ENCODE measurements around the gene TAAR9. TPM values are rescaled to one million over a fixed set of nuclear protein-coding genes. Genes with fewer than 3 reads are reported as not detected.

TAAR9 gene
- total and polyA plus RNA-seq, 7 donors, result not detected

DNA sequence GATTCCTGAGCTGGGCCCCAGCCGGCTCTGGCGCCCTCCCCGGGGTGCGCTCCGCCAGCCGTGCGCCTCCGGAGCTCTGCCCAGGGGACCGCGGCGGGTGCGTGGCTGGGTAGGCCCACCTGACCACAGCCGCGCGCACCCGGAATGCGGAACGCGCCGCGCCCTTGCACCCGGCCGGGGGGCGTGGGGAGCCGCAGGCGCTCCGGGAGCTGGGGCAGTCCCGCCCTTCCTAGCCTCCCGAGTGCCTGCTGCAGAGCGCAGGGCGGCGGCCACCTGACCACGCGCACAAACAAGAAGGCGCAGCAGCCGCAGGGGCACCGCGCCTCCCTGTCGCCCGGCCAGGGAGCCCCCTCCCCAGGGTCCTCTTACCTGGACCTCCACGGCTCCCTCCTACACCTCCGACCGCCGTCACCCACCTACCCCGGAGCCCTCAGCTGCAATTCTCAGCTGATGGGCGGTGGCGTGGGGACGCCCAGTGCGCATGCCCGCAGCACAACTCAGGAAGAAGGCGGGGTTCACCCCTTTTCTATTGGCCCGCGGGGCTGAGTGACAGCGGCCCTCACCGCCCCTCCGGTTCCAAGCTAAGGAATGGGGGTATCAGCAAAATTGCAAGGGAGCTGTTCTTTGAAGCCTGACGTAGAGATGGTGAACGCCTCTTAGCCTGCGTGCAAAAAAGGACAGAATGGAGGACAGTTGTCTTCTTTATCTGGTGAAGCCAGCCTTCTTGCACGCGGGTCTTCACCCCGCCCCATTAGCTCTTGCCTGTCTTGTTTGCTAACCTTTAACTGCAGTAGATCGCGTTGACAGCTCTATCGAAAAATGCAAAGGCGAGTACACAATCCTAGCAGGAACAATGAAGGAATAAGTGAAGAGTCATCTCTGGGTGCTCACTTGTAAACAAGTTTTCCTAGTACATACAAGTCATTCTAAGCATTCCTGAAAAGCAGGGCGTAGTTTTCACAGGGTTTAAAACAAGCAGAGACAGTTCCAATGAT lies 25.1 kb upstream of the TAAR9 start, which contains the start of gene STX7:
STX7 (minus strand) TSS at position 479 of the 995 bp plus-strand sequence. CDS start 9,586 bp downstream, outside the sequence.
- H3K9me3 ChIP-seq, result no peaks in the 10 kb centered on the region
- TF ChIP-seq POLR2AphosphoS5 (IDR thresholded peaks at IDR 0.05) (peak; percentile 83 to 93 (median 92)), POLR2A (IDR thresholded peaks at IDR 0.05) (peak; percentile 46 to 75), CTCF (IDR thresholded peaks at IDR 0.05) (no peak)
- DNase-seq, result peak; percentile 94
- H3K36me3 ChIP-seq, result no peaks in the 10 kb centered on the region
- WGBS, 2 donors, result 0 to 1% methylated on average over 67 of the region's 67 CpGs
- peaks cover 0 to 39% (median 25%) of the 10 kb centered on the region in 4 donors for H3K4me1 ChIP-seq
- H3K27me3 ChIP-seq, result no peaks in the 10 kb centered on the region
- peak within 1 kb of the TSS; percentile 82 to 90 (median 86) for H3K27ac ChIP-seq
- intact Hi-C loops (cut with DNase I), result loop anchor here (5.0 kb wide), 1 partner anchor 299 kb away; the partner anchor contains the start of gene RPS12
- peak within 1 kb of the TSS; percentile 69 to 90 (median 78) for H3K4me3 ChIP-seq

- no peaks in the 10 kb centered on the region for H3K27me3 ChIP-seq
- peak overlapping the region in 3 of 4 donors; percentile 82 to 90 (median 89) for H3K27ac ChIP-seq
- intact Hi-C loops (cut with DNase I), result loop anchor here (5.0 kb wide), 1 partner anchor 298 kb away; the partner anchor contains the start of gene RPS12
- no peak for TF ChIP-seq POLR2A (IDR thresholded peaks at IDR 0.05)
- TF ChIP-seq EP300 (IDR thresholded peaks at IDR 0.05), result no peak
- no peak for TF ChIP-seq POLR2AphosphoS5 (IDR thresholded peaks at IDR 0.05)
- TF ChIP-seq CTCF (IDR thresholded peaks at IDR 0.05), result no peak
- H3K4me1 ChIP-seq, result peaks cover 0 to 35% (median 25%) of the 10 kb centered on the region in 4 donors
- DNase-seq, result no peak
- no peaks in the 10 kb centered on the region for H3K9me3 ChIP-seq
- H3K36me3 ChIP-seq, result no peaks in the 10 kb centered on the region
- WGBS, 2 donors, result 16 to 31% methylated on average over 3 of the region's 3 CpGs
- H3K4me3 ChIP-seq, result peak overlapping the region in 1 of 4 donors; percentile 69
These were observed 24.1 kb upstream of the TAAR9 start for GRCh38 chr6:132513831-132514545.

DNA sequence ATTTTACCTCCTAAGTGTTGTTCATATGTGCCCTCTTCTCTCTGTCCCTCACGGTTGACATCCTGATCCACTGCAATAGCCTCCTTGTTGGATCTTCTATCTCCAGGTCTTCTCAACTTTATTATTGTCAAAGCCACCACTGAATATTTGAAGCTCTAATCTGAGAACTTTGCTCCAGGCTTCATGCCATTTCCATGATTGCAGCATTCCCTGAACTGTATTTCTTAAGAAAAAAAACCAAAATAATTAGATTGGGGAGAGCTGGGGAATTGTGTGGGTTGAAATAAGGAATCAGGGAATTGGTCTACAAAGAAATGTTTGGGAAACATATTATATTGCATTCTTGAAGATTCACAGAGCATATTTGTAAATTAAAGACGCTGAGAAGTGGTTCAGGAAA lies 22.7 kb upstream of the TAAR9 start:
- DNase-seq, result no peak
- H3K27me3 ChIP-seq, result no peaks in the 10 kb centered on the region
- peaks cover 0 to 30% (median 25%) of the 10 kb centered on the region in 4 donors for H3K4me1 ChIP-seq
- no peak for TF ChIP-seq CTCF (IDR thresholded peaks at IDR 0.05)
- no peak for TF ChIP-seq EP300 (IDR thresholded peaks at IDR 0.05)
- TF ChIP-seq POLR2A (IDR thresholded peaks at IDR 0.05), result no peak
- TF ChIP-seq POLR2AphosphoS5 (IDR thresholded peaks at IDR 0.05), result no peak
- no peaks in the 10 kb centered on the region for H3K36me3 ChIP-seq
- intact Hi-C loops (cut with DNase I), result no loop called here
- H3K9me3 ChIP-seq, result no peaks in the 10 kb centered on the region
- H3K4me3 ChIP-seq, result no peak overlapping the region
- WGBS, 2 donors, result 69 to 82% methylated on average over 2 of the region's 2 CpGs
- no peak overlapping the region for H3K27ac ChIP-seq

GRCh38 chr6:132520953-132521352 lies 17.1 kb upstream of the TAAR9 start:
- no peak for DNase-seq
- no peak overlapping the region for H3K27ac ChIP-seq

More at GRCh38 chr6:132520953-132521352, 17.1 kb upstream of the TAAR9 start:
- Histone ChIP-seq H3K36me3 (no peaks in the 10 kb centered on the region), H3K4me1 (no peaks in the 10 kb centered on the region), H3K9me3 (no peaks in the 10 kb centered on the region), H3K4me3 (no peak overlapping the region), H3K27me3 (no peaks in the 10 kb centered on the region)
- 49 to 50% methylated on average over 2 of the region's 2 CpGs for WGBS, 2 donors
- intact Hi-C loops (cut with DNase I), result no loop called here
- TF ChIP-seq EP300 (IDR thresholded peaks at IDR 0.05) (no peak), POLR2A (IDR thresholded peaks at IDR 0.05) (no peak), POLR2AphosphoS5 (IDR thresholded peaks at IDR 0.05) (no peak), CTCF (IDR thresholded peaks at IDR 0.05) (no peak)

Measured in sigmoid colon (tissue), 7 donors.